HG03066 (cell line): ENCODE data around the gene FUT8.
"Not testable (repeated sequence)": the region's sequence is repeated elsewhere in the genome, so short reads cannot be mapped to it uniquely, and the experiment has no call there.

ENCODE experiments used
- ATAC-seq: cut with Tn5 transposase; IDR thresholded peaks from one replicate; pipeline ENCODE4 v1.9.1; 2021; ENCODE audit warnings: low read depth; ENCODE audit not compliant: unreplicated experiment

The FUT8 gene

DNA sequence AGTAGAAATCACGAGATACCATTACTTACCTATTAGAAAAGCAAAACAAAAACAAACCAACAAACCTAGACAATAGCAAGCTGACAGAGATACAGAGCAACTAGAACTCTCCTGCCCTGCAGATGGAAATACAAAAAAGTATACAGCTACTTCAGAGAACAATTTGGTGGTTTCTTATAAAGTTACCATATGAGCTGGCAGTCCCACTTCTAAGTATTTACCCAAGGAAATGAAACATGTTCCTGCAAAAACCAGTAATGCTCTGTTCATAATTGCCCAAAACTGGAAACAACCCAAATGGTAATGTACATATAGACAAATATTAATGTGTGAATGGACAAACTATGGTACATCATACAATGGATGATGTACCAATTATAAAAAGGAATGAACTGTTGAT lies 31.7 kb downstream of the FUT8 start:
- no peak for ATAC-seq

DNA sequence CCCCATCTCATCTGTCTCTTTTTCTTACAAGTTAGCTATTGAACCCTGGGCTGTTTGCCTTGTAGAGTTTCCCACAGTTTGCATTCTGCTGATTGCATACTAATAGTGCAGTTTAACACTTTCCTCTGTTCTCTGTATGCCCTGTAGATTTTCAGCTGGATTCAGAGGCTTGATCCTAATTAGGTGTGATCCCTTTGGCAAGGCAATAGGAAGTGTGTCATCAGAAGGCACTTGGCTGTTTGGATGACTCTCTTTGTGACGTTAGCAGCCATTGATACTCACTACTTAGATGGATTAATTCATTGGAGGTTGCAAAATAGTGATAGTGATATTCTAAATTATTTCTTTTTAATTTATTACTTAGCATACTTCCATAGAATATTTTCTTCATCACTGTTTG lies 33.6 kb downstream of the FUT8 start:
- no peak for ATAC-seq

DNA sequence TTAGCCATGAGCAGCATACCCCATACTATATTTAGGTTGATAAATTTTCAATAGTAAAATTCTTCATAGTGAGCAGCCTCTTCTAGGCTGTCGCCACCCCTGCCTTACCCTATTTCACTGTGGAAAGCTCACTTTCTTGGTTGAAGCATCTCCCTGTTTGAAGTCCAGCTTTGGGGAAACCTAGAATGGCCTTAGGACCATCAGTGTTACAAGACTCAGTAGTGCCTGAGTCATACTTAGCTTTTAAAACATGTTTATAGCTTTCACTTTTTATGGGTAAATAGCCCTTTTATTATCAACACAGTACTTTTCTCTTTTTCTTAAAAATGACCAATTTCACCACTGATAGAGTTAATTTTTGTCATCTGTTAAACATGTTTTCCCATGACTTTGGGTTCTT lies 37.1 kb downstream of the FUT8 start:
- no peak for ATAC-seq

DNA sequence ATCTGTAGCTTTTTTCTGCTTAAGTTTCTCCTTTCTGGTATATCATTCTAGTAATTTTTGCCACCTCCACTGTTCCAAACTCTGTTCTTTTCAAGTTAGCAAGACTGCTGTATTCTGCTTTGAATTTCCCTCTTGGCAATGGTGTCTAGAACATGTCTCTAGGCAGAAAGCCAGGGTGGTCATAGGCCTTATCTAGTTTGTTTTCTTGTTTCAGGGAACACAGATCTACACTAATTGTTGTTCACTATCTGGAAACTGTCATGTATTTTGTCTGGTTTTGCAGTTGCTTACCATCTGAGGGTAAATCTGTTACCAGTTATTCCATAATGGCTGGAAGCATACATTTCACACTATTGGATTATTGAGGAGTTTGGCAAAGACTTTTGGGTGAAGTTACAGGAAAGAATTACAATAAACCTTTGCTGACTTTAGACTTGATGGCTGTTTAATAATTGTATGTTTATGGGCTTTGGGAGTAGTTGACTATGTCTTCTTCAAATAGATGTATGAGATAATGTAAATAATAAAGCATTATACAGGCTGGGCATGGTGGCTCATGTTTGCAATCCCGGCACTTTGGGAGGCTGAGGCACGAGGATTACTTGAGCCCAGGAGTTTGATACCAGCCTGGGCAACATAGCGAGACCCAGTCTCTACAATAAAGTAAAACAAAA lies 41.4 kb downstream of the FUT8 start:
- ATAC-seq = no peak

DNA sequence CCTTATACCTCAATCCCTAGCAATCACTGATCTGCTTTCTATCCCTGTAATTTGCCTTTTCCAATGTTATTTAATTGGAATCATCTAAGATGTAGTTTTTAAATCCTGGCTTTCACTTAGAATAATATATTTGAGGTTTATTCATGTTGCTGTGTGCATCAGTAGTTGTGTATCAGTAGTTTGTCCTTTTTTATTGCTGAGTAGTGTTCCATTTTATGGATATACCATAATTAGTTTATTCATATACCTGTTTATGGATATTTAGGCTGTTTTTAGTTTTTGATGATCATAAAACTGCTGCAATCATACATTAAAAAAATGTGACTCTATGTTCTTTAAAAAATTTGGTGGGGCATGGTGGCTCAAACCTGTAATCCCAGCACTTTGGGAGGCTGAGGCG lies 43.7 kb downstream of the FUT8 start:
- no peak for ATAC-seq

DNA sequence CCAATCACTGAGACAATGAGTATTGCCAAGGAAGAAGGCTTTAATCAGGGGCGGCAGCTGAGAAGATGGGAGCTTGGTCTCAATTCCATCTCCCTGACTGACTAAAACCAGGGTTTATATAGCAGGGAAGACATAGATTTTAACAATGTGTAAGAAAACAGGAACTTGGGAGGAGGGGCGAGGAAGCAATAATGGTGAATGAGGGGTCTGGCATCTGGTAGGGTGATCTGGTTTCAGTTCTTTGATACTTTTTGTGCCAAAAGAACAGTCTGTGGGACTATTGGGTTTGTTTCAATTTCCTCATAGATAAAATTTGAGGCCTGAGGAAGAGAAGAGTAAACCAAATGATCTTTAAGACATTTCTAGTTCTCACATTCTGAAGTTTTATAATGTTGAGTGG lies 49.2 kb downstream of the FUT8 start:
- ATAC-seq = no peak

DNA sequence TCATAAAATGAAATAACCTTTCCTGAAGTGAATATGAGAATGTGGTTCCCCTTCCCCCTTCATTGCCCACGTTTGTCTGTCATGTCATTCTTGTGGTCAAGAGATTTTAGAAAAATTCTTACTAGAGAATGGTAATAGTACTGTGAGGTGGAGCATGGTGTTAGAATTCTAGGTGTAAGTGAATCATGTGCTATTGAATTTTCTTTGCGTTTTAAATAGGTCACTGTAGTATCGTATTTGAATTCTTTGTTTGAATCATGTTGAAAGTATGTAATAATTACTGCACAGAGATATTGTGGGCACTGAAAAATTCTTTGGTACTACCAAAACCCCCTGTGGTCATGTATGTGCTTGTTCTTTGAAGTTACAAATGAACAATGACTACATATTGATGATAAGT lies 49.9 kb downstream of the FUT8 start:
- peak; percentile 82 for ATAC-seq

DNA sequence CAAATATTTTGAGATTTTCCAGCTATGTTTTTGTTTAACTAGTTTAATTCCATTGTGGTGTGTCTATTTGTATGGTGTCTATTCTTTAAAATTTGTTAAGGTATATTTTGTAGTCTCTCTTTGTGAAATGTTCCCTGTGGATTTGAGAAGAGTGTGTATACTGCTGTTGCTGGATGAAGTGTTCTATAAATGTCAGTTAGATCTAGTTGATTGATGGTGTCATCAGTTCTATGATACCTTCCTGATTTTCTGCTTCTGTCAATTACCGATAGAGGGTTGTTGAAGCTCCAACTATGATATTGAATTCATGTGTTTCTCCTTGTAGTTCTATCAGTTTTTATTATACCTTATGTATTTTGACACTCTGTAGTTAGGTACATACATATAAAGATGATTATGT lies 53.1 kb downstream of the FUT8 start:
- ATAC-seq = no peak

DNA sequence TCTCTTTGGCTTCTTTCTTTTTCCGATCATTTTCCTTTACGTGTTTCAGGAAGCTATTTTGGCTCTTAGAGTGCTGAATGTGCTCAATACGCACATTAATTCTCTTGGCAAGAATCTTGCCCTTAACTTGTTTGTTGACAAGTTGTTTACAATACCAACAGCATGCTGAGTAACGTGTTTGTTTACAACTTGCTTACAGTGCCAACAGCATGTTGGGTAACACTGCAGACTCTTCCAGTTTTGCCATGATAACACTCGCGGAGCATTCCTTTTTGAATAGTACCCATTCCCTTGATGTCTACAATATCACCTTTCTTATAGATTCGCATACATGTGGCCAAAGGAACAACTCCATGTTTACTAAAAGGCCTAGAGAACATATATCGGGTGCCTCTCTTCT lies 55.4 kb downstream of the FUT8 start:
- ATAC-seq = not testable (repeated sequence)

DNA sequence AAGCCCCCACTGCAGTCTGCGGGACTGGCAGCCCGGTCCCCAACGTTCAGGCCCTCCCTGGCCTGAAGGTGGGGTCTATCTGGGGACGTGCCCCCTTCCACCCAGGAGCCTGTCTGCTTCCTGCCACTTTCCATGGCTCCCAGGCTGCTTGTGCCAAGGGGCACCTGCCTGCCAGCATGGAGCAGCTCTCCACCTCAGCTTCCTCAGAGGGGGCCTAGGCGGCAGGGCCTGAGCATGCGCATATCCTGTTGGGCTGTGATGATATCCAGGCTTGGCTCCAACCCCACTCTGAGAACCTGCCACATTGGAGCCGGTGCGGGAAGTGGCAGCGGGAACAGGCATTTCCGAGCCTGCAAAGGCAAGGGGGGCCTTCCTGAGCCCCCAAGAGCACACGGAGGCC lies 57.4 kb downstream of the FUT8 start:
- no peak for ATAC-seq

DNA sequence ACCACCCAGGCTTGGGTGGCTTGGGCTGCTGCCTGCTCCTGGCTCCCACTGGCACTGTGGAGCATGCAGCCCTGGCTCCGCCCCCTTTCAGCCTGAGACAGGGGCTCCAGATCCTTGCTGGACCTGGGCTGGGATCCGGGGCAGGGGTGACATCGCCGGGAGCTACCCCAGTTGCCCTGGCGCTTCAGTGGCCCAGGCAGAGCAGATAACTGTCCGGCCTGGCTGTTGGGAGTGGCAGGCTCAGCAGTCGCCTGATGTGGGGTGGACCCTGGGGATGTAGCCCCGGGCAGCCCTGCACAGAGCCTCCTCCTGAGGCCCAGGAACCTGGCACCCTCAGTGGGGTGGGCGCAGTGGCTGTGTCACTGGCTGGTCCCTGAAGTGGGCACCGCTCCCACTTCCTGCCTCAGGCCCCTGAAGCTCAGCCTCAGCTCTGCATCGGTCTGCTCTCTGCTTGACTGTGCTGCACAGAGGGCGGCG lies 57.9 kb downstream of the FUT8 start:
- peak; percentile 33 for ATAC-seq

DNA sequence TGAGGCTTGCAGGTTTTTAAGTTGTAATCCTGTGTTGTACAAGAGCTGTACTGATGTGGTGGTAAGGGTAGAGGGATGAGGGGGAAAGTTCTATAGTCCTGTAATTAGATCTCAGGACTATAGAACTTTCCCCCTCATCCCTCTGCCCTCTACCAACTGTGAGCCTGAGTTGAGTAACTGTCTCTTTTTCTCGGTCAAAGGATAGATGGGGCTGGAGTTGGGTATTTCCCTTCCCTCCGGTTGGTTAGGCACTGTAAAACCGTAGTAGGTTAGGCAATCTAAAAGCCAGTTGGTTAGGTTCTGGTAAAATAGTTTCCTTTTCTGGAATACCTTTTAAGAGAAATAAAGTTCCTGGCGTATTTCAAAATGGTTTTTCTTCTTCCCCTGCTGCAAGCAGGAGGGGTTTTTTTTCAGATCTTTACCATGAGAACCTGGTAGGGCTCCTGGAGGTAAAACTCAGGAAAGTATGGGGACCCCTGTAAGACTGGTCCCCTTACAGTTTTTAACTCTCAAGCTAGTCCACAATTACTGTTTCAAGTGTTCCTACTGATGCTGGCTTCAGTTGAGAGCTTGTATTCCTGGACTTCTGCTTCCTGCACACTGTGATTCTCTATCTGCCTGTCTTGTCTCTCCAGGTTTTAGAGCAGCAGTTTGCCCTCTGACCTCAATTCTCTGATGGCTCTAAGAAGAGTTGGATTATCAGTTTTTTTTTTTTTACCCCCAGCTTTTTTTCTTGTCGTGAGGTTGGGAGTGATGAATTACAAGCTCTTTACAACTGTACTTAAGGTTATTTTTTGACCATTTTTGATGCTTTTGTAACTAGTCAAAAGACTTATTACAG lies 58.7 kb downstream of the FUT8 start:
- ATAC-seq = peak; percentile 53

DNA sequence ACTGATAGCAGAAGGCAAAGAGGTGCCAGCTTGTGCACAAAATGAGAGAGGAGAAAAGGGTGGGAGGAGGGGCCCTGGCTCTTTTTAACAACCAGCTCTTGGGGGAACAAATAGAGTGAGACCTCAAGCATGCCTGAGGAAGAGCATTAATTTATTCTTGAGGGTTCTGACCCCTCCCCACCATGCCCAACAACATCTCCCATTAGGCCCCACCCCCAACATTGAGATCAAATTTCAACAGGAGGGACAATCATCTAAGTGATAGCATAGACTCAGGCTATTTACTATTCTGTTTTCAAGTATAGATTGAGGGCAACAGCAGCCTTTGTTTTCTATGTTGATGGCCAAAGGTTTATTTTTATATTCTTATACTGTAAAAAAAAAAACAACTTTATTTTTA lies 59.7 kb downstream of the FUT8 start:
- no peak for ATAC-seq

DNA sequence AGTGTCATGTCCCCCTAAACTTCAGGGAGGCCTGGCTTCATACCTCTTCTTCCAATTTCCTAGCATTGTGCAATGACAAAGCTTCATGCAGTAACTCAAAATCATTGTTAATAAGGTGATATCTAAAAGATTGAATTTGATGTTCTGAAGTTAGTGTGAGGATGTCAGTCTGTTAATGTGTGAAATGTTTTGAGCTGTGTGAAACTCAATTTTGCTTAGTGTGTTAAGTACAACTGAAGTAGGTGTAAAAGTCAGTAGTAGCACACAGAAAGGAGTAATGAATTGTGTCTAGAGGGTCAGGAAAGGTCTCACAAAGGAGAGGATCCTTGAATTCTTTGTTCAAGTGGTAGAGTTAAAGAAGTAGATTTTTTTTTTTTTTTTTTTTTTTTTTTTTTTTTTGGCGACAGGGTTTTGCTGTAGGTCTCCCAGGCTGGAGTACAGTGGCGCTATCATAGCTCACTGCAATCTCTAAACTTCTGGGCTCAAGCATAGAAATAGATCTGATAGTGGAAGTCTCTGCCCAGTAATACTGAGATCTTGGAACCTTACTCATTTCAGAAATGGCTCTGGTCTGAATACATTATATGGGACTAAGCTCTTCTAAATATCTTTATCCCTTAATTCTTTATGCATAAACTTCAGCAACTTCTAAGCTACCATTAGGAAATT lies 63.9 kb downstream of the FUT8 start:
- ATAC-seq = peak; percentile 77

DNA sequence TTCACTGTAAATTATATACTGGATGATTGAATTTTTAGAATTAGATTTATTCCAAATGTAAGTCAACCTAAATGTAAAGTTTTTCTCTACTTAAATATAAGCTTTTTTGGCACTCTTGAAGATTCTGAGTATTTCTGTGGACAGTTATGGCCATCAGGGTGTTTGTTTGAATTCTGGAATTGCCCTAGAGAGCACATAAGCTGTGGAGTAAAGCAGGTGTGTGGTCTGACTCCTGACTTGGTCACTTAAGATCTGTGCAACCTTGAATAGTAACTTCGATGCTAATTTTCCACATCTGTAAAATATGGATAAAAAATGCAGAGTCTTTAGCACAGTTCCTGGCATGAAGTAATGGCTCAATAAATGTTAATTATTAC lies 64.4 kb downstream of the FUT8 start:
- no peak for ATAC-seq

DNA sequence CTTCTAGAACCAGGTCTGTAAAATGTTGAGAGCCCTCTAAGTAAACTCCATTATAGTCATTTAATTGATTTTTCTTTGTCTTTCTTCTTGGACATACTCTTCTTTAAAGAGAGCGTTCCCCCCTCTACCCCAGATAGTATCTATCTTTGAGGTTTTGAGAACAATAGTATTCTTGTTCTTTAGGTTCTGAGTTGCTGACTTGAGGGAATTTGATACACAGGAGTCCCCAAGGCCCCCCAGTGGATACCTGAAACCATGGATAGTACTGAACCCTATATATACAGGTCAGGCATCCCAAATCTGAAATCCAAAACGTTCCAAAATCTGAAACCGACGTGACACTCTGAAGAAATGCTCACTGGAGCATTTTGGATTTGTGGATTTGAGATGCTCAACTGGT lies 65.5 kb downstream of the FUT8 start:
- no peak for ATAC-seq

DNA sequence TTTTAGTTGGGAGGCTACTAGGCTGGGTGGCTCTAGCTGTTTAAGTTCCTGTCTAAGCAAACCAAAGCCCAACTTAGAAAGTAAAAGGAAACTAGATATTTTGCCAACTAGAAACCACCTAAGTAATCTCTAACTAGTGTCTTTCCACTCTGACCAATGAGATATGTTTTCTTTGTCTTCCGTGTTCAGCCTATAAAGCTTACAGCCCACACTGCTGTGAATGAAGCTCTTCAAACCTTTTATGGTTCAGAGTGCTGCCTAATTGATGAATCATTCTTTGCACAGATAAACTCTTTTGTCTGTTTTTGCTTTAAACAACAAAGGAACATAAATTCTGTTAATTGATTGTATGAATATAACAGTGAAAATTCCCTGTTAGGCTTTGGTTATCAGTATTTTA lies 66.1 kb downstream of the FUT8 start:
- no peak for ATAC-seq

DNA sequence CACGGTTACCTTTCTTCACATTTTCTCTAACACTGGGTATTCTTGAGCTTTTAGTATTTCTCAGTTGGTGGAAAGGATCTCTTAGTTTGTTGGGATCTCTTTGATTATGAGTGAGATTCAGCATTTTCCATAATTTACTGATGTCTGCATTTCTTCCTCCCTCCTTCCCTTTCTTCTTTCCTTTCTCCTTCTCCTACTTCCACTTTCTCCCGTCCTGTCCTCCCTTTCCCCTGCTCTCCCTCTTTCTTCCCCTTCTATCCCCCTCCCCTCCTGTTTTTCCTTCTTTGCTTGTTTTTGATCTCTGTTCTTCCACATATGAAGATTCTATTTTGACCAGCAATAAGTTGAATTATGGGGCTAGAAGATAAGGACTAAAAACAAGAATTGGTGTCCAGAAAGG lies 66.9 kb downstream of the FUT8 start:
- ATAC-seq = no peak

DNA sequence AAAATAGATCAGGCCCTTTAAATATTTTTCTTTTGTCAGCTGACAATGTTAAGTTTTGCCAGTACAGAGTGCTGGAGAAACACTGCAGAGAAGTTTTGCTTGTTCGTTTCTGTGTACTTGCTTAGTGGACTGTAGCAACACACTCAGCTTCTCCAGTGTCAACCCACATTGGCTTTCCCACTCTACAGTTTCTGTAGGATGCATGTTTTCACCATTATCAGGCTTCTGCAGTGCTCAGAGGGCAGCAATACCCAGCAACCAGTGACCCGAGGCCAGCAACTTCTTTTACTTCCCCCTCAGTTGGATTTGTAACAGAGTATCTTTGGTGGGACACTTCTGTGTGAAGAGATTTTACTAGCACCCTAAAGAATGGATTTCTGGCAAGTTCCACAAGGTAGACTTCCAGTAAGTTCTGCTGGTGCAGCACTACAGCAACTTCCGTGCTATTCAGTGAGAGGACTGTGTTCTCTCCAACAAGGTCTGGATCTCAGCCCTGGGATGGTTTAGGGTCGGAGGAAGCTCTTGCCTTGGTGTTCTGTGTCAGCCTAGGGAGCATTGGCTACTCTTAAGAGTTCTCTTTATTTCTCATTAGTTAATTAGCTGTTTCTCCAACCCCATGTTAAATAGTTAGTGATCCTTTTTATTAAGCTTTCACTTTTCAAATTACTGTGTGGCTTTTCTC lies 70.4 kb downstream of the FUT8 start:
- no peak for ATAC-seq

DNA sequence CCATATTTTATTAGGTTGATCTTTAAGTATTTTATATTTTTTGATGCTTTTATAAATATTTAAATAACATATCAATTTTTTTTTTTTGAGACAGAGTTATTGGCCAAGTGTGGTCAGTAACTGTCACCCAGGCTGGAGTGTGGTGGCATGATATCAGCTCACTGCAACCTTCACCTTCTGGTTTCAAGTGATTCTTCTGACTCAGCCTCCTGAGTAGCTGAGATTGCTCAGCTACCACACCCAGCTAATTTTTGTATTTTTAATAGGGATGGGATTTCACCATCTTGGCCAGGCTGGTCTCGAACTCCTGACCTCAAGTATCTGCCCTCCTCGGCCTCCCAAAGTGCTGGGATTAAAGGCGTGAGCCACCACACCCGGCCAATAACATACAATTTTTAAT lies 71.1 kb downstream of the FUT8 start:
- no peak for ATAC-seq

DNA sequence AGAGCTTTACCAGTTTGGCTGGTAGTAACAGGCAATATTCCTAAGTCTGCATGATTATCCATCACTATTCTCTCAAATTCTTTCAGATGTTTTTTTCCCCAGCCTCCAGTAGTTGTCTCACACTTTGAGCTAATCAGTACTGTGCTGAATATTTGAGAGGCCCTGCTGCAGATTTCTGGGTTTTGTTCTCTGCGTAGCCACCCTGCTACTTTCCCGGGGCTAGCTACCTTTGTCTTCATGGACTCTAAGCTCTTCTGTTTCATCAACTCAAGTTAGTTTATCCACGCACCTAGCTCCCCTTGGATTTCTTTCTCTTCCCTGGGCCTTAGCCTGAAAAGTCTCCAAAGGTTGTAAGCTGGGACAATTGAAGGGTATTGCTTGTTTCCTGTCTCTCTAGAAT lies 73.0 kb downstream of the FUT8 start:
- no peak for ATAC-seq
